ENCODE data around the gene EXOC3L4.
A peak's percentile ranks its signal among the peaks of the same experiment; 100 is the strongest.

The EXOC3L4 gene

GRCh38 chr14:103139132-103140025, 44.9 kb downstream of the EXOC3L4 start:
- peaks cover 0 to 14% of the 10 kb centered on the region in 2 donors for H3K36me3 ChIP-seq (ENCODE audit: control insufficient read depth in 1 of 2, insufficient read depth in 2 of 2, low read length in 2 of 2)
- H3K4me3 ChIP-seq (ENCODE audit: low read depth in 1 of 2, low read length in 2 of 2) = peak overlapping the region in 1 of 2 donors; percentile 38
- peaks cover 3 to 20% of the 10 kb centered on the region in 2 donors for H3K4me1 ChIP-seq (ENCODE audit: control insufficient read depth in 1 of 2, insufficient read depth in 2 of 2, low read length in 2 of 2)
- no peak overlapping the region for H3K27ac ChIP-seq (ENCODE audit: low read length)
- peaks cover 9% of the 10 kb centered on the region for H3K27me3 ChIP-seq (ENCODE audit: low read depth, low read length)
- no peaks in the 10 kb centered on the region for H3K9me3 ChIP-seq (ENCODE audit: control insufficient read depth in 1 of 2, low read length in 2 of 2)

- Histone ChIP-seq H3K4me1 (ENCODE audit: control insufficient read depth in 1 of 2, insufficient read depth in 2 of 2, low read length in 2 of 2) (peaks cover 3 to 20% of the 10 kb centered on the region in 2 donors), H3K9me3 (ENCODE audit: control insufficient read depth in 1 of 2, low read length in 2 of 2) (no peaks in the 10 kb centered on the region), H3K27me3 (ENCODE audit: low read depth, low read length) (peaks cover 9% of the 10 kb centered on the region), H3K27ac (ENCODE audit: low read length) (no peak overlapping the region), H3K36me3 (ENCODE audit: control insufficient read depth in 1 of 2, insufficient read depth in 2 of 2, low read length in 2 of 2) (peaks cover 0 to 7% of the 10 kb centered on the region in 2 donors), H3K4me3 (ENCODE audit: low read depth in 1 of 2, low read length in 2 of 2) (no peak overlapping the region)
Observed at GRCh38 chr14:103140316-103141109, 46.0 kb downstream of the EXOC3L4 start.

- no peaks in the 10 kb centered on the region for H3K36me3 ChIP-seq (ENCODE audit: control insufficient read depth in 1 of 2, insufficient read depth in 2 of 2, low read length in 2 of 2)
- peaks cover 3 to 20% of the 10 kb centered on the region in 2 donors for H3K4me1 ChIP-seq (ENCODE audit: control insufficient read depth in 1 of 2, insufficient read depth in 2 of 2, low read length in 2 of 2)
- H3K27ac ChIP-seq (ENCODE audit: low read length) = no peak overlapping the region
- peaks cover 9% of the 10 kb centered on the region for H3K27me3 ChIP-seq (ENCODE audit: low read depth, low read length)
- H3K9me3 ChIP-seq (ENCODE audit: control insufficient read depth in 1 of 2, low read length in 2 of 2) = no peaks in the 10 kb centered on the region
- H3K4me3 ChIP-seq (ENCODE audit: low read depth in 1 of 2, low read length in 2 of 2) = no peak overlapping the region
Observed at GRCh38 chr14:103141117-103141796, 46.7 kb downstream of the EXOC3L4 start.

GRCh38 chr14:103142026-103142425, 47.5 kb downstream of the EXOC3L4 start:
- Histone ChIP-seq H3K4me1 (ENCODE audit: control insufficient read depth in 1 of 2, insufficient read depth in 2 of 2, low read length in 2 of 2) (peaks cover 0 to 20% of the 10 kb centered on the region in 2 donors), H3K36me3 (ENCODE audit: control insufficient read depth in 1 of 2, insufficient read depth in 2 of 2, low read length in 2 of 2) (no peaks in the 10 kb centered on the region), H3K4me3 (ENCODE audit: low read depth in 1 of 2, low read length in 2 of 2) (no peak overlapping the region), H3K27ac (ENCODE audit: low read length) (no peak overlapping the region), H3K9me3 (ENCODE audit: control insufficient read depth in 1 of 2, low read length in 2 of 2) (no peaks in the 10 kb centered on the region), H3K27me3 (ENCODE audit: low read depth, low read length) (peaks cover 9% of the 10 kb centered on the region)

GRCh38 chr14:103142721-103143302, 48.3 kb downstream of the EXOC3L4 start:
- Histone ChIP-seq H3K27ac (ENCODE audit: low read length) (no peak overlapping the region), H3K36me3 (ENCODE audit: control insufficient read depth in 1 of 2, insufficient read depth in 2 of 2, low read length in 2 of 2) (no peaks in the 10 kb centered on the region), H3K9me3 (ENCODE audit: control insufficient read depth in 1 of 2, low read length in 2 of 2) (no peaks in the 10 kb centered on the region), H3K4me1 (ENCODE audit: control insufficient read depth in 1 of 2, insufficient read depth in 2 of 2, low read length in 2 of 2) (peaks cover 0 to 15% of the 10 kb centered on the region in 2 donors), H3K27me3 (ENCODE audit: low read depth, low read length) (peaks cover 9% of the 10 kb centered on the region), H3K4me3 (ENCODE audit: low read depth in 1 of 2, low read length in 2 of 2) (no peak overlapping the region)

- Histone ChIP-seq H3K4me1 (ENCODE audit: control insufficient read depth in 1 of 2, insufficient read depth in 2 of 2, low read length in 2 of 2) (peaks cover 0 to 8% of the 10 kb centered on the region in 2 donors), H3K27me3 (ENCODE audit: low read depth, low read length) (peaks cover 9% of the 10 kb centered on the region), H3K9me3 (ENCODE audit: control insufficient read depth in 1 of 2, low read length in 2 of 2) (no peaks in the 10 kb centered on the region), H3K4me3 (ENCODE audit: low read depth in 1 of 2, low read length in 2 of 2) (no peak overlapping the region), H3K36me3 (ENCODE audit: control insufficient read depth in 1 of 2, insufficient read depth in 2 of 2, low read length in 2 of 2) (no peaks in the 10 kb centered on the region), H3K27ac (ENCODE audit: low read length) (no peak overlapping the region)
Observed at GRCh38 chr14:103143506-103143905, 49.0 kb downstream of the EXOC3L4 start.

GRCh38 chr14:103144085-103144484, 49.6 kb downstream of the EXOC3L4 start:
- Histone ChIP-seq H3K4me1 (ENCODE audit: control insufficient read depth in 1 of 2, insufficient read depth in 2 of 2, low read length in 2 of 2) (peaks cover 0 to 2% of the 10 kb centered on the region in 2 donors), H3K27ac (ENCODE audit: low read length) (no peak overlapping the region), H3K36me3 (ENCODE audit: control insufficient read depth in 1 of 2, insufficient read depth in 2 of 2, low read length in 2 of 2) (no peaks in the 10 kb centered on the region), H3K4me3 (ENCODE audit: low read depth in 1 of 2, low read length in 2 of 2) (no peak overlapping the region), H3K27me3 (ENCODE audit: low read depth, low read length) (peaks cover 9% of the 10 kb centered on the region), H3K9me3 (ENCODE audit: control insufficient read depth in 1 of 2, low read length in 2 of 2) (no peaks in the 10 kb centered on the region)

GRCh38 chr14:103146141-103146709, 51.7 kb downstream of the EXOC3L4 start:
- Histone ChIP-seq H3K4me3 (ENCODE audit: low read depth in 1 of 2, low read length in 2 of 2) (no peak overlapping the region), H3K9me3 (ENCODE audit: control insufficient read depth in 1 of 2, low read length in 2 of 2) (no peaks in the 10 kb centered on the region), H3K27ac (ENCODE audit: low read length) (no peak overlapping the region), H3K27me3 (ENCODE audit: low read depth, low read length) (peaks cover 9% of the 10 kb centered on the region), H3K4me1 (ENCODE audit: control insufficient read depth in 1 of 2, insufficient read depth in 2 of 2, low read length in 2 of 2) (no peaks in the 10 kb centered on the region), H3K36me3 (ENCODE audit: control insufficient read depth in 1 of 2, insufficient read depth in 2 of 2, low read length in 2 of 2) (no peaks in the 10 kb centered on the region)

GRCh38 chr14:103149351-103150237, 55.1 kb downstream of the EXOC3L4 start:
- H3K9me3 ChIP-seq (ENCODE audit: control insufficient read depth in 1 of 2, low read length in 2 of 2) = no peaks in the 10 kb centered on the region

More at GRCh38 chr14:103149351-103150237, 55.1 kb downstream of the EXOC3L4 start:
- H3K4me3 ChIP-seq (ENCODE audit: low read depth in 1 of 2, low read length in 2 of 2) = no peak overlapping the region
- no peaks in the 10 kb centered on the region for H3K36me3 ChIP-seq (ENCODE audit: control insufficient read depth in 1 of 2, insufficient read depth in 2 of 2, low read length in 2 of 2)
- H3K27ac ChIP-seq (ENCODE audit: low read length) = no peak overlapping the region
- no peaks in the 10 kb centered on the region for H3K4me1 ChIP-seq (ENCODE audit: control insufficient read depth in 1 of 2, insufficient read depth in 2 of 2, low read length in 2 of 2)
- H3K27me3 ChIP-seq (ENCODE audit: low read depth, low read length) = no peaks in the 10 kb centered on the region
